IMR-90 (cell line): ENCODE data around the gene WWP2.

ENCODE experiments used
- CEBPB ChIP-seq: IDR thresholded peaks from 2 replicates; pipeline ENCODE4 v1.6.1; 2012; ENCODE audit warnings: low read depth, low read length, improper control_type of control experiment
- FOS ChIP-seq: fragments of 150-350 bp; IDR thresholded peaks from 2 replicates; pipeline ENCODE4 v1.6.1; 2016; ENCODE audit warnings: low read depth, low read length
- MXI1 ChIP-seq: IDR thresholded peaks from 2 replicates; pipeline ENCODE4 v1.6.1; 2012; ENCODE audit warnings: low read depth, mild to moderate bottlenecking, low read length, moderate library complexity, borderline replicate concordance
- POLR2A ChIP-seq: IDR thresholded peaks from 2 replicates; pipeline ENCODE4 v1.6.1; 2012; ENCODE audit warnings: mild to moderate bottlenecking, low read depth, low read length
- RCOR1 ChIP-seq: IDR thresholded peaks from 2 replicates; pipeline ENCODE4 v1.6.1; 2012; ENCODE audit warnings: mild to moderate bottlenecking, low read length, improper control_type of control experiment; ENCODE audit not compliant: insufficient replicate concordance
- TF ChIP-seq, protein P1 (sequence below): conservative IDR thresholded peaks from 2 replicates; pipeline ENCODE4 v1.5.1; 2012; ENCODE audit warnings: mild to moderate bottlenecking, low read depth, low read length, improper control_type of control experiment
- TF ChIP-seq, protein P2 (sequence below): fragments of 150-350 bp; IDR thresholded peaks from 2 replicates; pipeline ENCODE4 v1.6.1; 2016; ENCODE audit warnings: low read depth, mild to moderate bottlenecking, low read length, moderate library complexity, borderline replicate concordance

DNA sequence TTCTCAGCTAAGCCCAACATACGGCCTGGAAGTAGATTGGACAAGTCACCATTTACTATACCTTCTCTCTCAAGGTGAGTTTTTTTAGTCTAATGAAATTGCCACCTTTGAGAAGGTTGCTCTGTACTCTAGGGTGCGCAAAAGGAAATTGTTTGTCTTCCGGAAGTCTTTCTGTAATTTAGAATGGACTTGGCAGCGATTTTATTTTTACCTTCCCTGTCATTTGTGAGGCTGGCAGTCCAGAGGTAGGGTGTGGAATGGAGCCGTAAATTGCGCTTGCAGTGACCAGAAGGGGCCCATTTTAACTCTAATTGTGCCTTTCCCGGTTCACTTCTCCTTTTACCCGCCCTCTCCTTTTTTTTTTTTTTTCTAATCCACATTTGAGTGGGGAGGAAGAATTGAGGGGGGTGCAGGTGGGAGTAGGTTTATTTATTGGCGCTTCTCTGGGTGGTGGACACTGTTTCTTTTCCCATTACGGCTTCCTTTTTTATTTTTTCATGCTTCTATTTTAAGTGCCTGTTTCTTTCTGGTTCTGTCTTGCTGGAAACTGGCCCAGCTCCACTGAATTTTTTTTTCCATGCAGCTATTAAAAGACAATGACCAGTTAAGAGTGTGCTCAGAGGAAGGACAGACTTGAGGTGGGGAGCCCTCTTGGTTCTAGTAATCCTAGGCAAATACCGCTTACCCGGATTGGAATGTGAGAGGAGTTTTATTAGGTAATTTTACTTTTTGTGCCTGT, 99.3 kb downstream of the WWP2 start:
- TF ChIP-seq, protein P1, sequence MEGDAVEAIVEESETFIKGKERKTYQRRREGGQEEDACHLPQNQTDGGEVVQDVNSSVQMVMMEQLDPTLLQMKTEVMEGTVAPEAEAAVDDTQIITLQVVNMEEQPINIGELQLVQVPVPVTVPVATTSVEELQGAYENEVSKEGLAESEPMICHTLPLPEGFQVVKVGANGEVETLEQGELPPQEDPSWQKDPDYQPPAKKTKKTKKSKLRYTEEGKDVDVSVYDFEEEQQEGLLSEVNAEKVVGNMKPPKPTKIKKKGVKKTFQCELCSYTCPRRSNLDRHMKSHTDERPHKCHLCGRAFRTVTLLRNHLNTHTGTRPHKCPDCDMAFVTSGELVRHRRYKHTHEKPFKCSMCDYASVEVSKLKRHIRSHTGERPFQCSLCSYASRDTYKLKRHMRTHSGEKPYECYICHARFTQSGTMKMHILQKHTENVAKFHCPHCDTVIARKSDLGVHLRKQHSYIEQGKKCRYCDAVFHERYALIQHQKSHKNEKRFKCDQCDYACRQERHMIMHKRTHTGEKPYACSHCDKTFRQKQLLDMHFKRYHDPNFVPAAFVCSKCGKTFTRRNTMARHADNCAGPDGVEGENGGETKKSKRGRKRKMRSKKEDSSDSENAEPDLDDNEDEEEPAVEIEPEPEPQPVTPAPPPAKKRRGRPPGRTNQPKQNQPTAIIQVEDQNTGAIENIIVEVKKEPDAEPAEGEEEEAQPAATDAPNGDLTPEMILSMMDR, result no peak
- TF ChIP-seq POLR2A (no peak), MXI1 (no peak), CEBPB (no peak), RCOR1 (no peak), FOS (no peak)
- TF ChIP-seq, protein P2, sequence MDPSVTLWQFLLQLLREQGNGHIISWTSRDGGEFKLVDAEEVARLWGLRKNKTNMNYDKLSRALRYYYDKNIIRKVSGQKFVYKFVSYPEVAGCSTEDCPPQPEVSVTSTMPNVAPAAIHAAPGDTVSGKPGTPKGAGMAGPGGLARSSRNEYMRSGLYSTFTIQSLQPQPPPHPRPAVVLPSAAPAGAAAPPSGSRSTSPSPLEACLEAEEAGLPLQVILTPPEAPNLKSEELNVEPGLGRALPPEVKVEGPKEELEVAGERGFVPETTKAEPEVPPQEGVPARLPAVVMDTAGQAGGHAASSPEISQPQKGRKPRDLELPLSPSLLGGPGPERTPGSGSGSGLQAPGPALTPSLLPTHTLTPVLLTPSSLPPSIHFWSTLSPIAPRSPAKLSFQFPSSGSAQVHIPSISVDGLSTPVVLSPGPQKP, result no peak
